ENCODE measurements around the gene TMEM164.

DNA sequence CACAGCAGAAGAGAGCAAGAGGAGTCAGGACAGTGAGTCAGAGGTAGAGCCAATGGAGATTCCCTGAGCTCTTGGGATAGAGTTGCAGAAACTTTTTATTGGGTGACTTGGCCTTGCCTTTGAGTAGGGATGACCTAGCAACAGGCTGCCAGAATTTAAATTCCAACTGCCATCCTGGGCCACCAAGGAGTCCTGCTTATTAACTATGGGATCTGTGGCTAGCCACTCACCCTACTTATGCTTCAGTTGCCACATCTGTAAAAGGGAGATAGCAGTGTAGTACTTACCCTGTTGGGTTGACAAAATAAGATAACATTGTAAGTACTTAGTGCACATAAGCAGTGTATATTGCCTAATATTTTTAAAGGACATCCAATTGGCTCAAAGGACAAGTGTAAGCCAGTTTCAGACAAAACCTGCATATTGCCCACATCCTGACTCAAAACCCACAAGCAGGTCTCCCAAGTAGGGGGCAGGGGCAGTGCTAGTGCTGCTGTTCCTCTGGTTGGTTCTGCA lies 43.5 kb upstream of the TMEM164 start:
- TF ChIP-seq, protein P1, sequence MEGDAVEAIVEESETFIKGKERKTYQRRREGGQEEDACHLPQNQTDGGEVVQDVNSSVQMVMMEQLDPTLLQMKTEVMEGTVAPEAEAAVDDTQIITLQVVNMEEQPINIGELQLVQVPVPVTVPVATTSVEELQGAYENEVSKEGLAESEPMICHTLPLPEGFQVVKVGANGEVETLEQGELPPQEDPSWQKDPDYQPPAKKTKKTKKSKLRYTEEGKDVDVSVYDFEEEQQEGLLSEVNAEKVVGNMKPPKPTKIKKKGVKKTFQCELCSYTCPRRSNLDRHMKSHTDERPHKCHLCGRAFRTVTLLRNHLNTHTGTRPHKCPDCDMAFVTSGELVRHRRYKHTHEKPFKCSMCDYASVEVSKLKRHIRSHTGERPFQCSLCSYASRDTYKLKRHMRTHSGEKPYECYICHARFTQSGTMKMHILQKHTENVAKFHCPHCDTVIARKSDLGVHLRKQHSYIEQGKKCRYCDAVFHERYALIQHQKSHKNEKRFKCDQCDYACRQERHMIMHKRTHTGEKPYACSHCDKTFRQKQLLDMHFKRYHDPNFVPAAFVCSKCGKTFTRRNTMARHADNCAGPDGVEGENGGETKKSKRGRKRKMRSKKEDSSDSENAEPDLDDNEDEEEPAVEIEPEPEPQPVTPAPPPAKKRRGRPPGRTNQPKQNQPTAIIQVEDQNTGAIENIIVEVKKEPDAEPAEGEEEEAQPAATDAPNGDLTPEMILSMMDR (conservative IDR thresholded peaks at IDR 0.05 in 1 of 2, IDR thresholded peaks at IDR 0.05 in 1 of 2; ENCODE audit: extremely low read depth in 1 of 2, insufficient read depth in 1 of 2, low read depth in 1 of 2, low read length in 2 of 2), result no peak
- TF ChIP-seq EZH2 (IDR thresholded peaks at IDR 0.05; ENCODE audit: borderline replicate concordance, low read length), result no peak

Measured in mammary epithelial cell (primary cell).